Measurements from ENCODE around the gene SQSTM1.

The SQSTM1 gene

GRCh38 chr5:179885491-179886090 is 64.9 kb downstream of the SQSTM1 start:
- TF ChIP-seq, protein P1, sequence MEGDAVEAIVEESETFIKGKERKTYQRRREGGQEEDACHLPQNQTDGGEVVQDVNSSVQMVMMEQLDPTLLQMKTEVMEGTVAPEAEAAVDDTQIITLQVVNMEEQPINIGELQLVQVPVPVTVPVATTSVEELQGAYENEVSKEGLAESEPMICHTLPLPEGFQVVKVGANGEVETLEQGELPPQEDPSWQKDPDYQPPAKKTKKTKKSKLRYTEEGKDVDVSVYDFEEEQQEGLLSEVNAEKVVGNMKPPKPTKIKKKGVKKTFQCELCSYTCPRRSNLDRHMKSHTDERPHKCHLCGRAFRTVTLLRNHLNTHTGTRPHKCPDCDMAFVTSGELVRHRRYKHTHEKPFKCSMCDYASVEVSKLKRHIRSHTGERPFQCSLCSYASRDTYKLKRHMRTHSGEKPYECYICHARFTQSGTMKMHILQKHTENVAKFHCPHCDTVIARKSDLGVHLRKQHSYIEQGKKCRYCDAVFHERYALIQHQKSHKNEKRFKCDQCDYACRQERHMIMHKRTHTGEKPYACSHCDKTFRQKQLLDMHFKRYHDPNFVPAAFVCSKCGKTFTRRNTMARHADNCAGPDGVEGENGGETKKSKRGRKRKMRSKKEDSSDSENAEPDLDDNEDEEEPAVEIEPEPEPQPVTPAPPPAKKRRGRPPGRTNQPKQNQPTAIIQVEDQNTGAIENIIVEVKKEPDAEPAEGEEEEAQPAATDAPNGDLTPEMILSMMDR (IDR thresholded peaks at IDR 0.05; ENCODE audit: control insufficient read depth, extremely low read depth, insufficient read depth), result no peak
- DNase-seq (ENCODE audit: low read depth), result no peak
- H3K4me3 ChIP-seq (ENCODE audit: low read depth, low read length), result no peak overlapping the region

GRCh38 chr5:179886190-179886911 is 65.6 kb downstream of the SQSTM1 start:
- H3K4me3 ChIP-seq (ENCODE audit: low read depth, low read length), result no peak overlapping the region
- no peak for DNase-seq (ENCODE audit: low read depth)
- TF ChIP-seq, protein P1 (IDR thresholded peaks at IDR 0.05; ENCODE audit: control insufficient read depth, extremely low read depth, insufficient read depth), result no peak

DNA sequence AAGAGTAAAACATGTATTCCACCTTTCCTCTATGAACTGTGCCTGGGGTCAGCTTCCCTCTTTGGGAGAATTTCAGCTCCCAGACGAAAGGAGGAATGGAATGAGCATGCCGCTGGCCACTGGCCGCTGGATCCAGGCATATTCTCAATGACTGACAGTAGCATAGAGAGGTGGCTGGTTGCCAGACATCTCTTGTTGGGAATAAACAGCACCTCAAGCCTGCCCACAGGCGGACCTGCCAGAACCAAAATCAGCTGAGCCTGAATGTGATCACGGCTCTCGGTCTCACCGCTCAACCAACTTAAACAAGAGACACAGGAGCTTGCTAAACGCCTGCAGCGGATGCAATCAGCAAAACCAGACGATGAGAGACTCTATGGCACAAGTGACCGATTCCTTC is 66.4 kb downstream of the SQSTM1 start:
- TF ChIP-seq, protein P1 (IDR thresholded peaks at IDR 0.05; ENCODE audit: control insufficient read depth, extremely low read depth, insufficient read depth), result no peak
- no peak for DNase-seq (ENCODE audit: low read depth)
- H3K4me3 ChIP-seq (ENCODE audit: low read depth, low read length), result no peak overlapping the region
